Natural killer cell (primary cell): Measurements from ENCODE around the gene LSM3. TPM values are rescaled to one million over a fixed set of nuclear protein-coding genes. Genes with fewer than 3 reads are reported as not detected.
A peak's percentile ranks its signal among the peaks of the same experiment; 100 is the strongest.

Experiments used
- ATAC-seq, 3 donors: fragments of 150-1000 bp in 2 of 3; fragments of 200-7000 bp in 1 of 3; cut with Tn5 transposase; 1 replicate in 1 of 3; 2 replicates in 2 of 3; pipeline ENCODE4 v1.10.0; 2021; ENCODE audit warnings: mild to moderate bottlenecking in 2 of 3, moderate library complexity in 2 of 3
- DNase-seq, 2 donors: peaks; one replicate each; pipeline versions ENCODE4 v3.0.0 to v3.0.0-alpha.2; 2013 to 2021; ENCODE audit warnings: mixed read lengths in 1 of 2
- H3K27ac ChIP-seq: one replicate; pipeline ENCODE4 v1.5.1; 2013; ENCODE audit warnings: mild to moderate bottlenecking, low read length
- H3K27me3 ChIP-seq: one replicate; pipeline ENCODE4 v1.6.1; 2013; ENCODE audit warnings: low read length; ENCODE audit not compliant: control insufficient read depth, insufficient read depth
- H3K36me3 ChIP-seq: one replicate; pipeline ENCODE4 v1.6.1; 2013; ENCODE audit warnings: low read length; ENCODE audit not compliant: control insufficient read depth, insufficient read depth
- H3K4me1 ChIP-seq: one replicate; pipeline ENCODE4 v1.6.1; 2013; ENCODE audit warnings: low read length; ENCODE audit not compliant: control insufficient read depth, insufficient read depth
- H3K4me3 ChIP-seq: one replicate; pipeline ENCODE4 v1.5.1; 2013; ENCODE audit warnings: low read length
- H3K9me3 ChIP-seq: one replicate; pipeline ENCODE4 v1.6.1; 2013; ENCODE audit warnings: low read length; ENCODE audit not compliant: control insufficient read depth, insufficient read depth
- H3K27ac Mint-ChIP-seq, 2 donors: one replicate each; pipeline ENCODE4 v1.8.0; 2022; ENCODE audit warnings: mild to moderate bottlenecking in 2 of 2, mixed read lengths in 2 of 2, moderate library complexity in 1 of 2
- H3K27me3 Mint-ChIP-seq, 2 donors: one replicate each; pipeline ENCODE4 v1.8.0; 2022; ENCODE audit warnings: low read depth in 2 of 2, mixed read lengths in 2 of 2
- H3K36me3 Mint-ChIP-seq: one replicate; pipeline ENCODE4 v1.8.0; 2022; ENCODE audit warnings: mixed read lengths
- H3K4me1 Mint-ChIP-seq, 2 donors: one replicate each; pipeline ENCODE4 v1.8.0; 2022; ENCODE audit warnings: mixed read lengths in 2 of 2
- H3K4me3 Mint-ChIP-seq: one replicate; pipeline ENCODE4 v1.8.0; 2022; ENCODE audit warnings: mild to moderate bottlenecking, moderate library complexity, mixed read lengths
- H3K9me3 Mint-ChIP-seq, 2 donors: one replicate each; pipeline ENCODE4 v1.8.0; 2022; ENCODE audit warnings: mixed read lengths in 2 of 2
- WGBS: methylation state at CpG from one replicate; pipeline ENCODE4 v1.1.7; 2013; ENCODE audit warnings: missing lambda C conversion rate; ENCODE audit not compliant: insufficient coverage; 5-methylcytosine and 5-hydroxymethylcytosine counted together
- intact Hi-C: fragments of 100-400 bp; cut with micrococcal nuclease; formaldehyde crosslinking; loops from one replicate; pipeline ENCODE4 v1.14.2; 2022
- total RNA-seq, 4 donors: library from RNA; stranded (reverse); fragments of 120-200 nt in 1 of 4; gene quantifications; one replicate each; pipeline versions ENCODE4 v1.2.3 to v1.2.4, GENCODE V29; 2013 to 2022
- TF ChIP-seq, protein P1 (sequence below): fragments of 200-600 bp; IDR thresholded peaks from one replicate; pipeline ENCODE4 v1.8.0; 2022; ENCODE audit warnings: antibody characterized with exemption

Gene LSM3
- total RNA-seq, 3 donors from 2014 or later (not counting 1 experiment from before 2014, with no cell fraction given): 7.6 to 9.1 (median 8.9) TPM

DNA sequence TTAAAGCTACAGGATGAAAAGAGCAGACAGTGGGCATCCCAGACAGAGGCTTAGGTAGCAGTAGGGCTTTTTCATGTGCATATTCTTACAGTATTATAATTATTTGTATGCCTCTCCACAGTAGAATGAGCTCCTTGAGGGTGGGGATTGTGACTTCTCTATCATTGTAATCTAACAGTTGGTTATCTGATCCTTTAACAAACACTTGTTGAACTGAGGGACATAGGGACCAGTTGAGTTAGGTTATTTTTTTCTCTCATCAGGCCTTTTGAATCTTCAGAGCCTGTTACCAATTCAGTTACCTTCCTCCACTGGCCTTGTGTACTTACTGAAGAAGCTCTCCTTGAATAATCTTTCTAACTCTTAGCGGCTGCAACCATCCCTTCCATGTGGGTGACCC, 1.2 kb downstream of the LSM3 start:
- no peaks in the 10 kb centered on the region for H3K27me3 Mint-ChIP-seq
- TF ChIP-seq, protein P1, sequence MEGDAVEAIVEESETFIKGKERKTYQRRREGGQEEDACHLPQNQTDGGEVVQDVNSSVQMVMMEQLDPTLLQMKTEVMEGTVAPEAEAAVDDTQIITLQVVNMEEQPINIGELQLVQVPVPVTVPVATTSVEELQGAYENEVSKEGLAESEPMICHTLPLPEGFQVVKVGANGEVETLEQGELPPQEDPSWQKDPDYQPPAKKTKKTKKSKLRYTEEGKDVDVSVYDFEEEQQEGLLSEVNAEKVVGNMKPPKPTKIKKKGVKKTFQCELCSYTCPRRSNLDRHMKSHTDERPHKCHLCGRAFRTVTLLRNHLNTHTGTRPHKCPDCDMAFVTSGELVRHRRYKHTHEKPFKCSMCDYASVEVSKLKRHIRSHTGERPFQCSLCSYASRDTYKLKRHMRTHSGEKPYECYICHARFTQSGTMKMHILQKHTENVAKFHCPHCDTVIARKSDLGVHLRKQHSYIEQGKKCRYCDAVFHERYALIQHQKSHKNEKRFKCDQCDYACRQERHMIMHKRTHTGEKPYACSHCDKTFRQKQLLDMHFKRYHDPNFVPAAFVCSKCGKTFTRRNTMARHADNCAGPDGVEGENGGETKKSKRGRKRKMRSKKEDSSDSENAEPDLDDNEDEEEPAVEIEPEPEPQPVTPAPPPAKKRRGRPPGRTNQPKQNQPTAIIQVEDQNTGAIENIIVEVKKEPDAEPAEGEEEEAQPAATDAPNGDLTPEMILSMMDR: no peak
- Histone ChIP-seq H3K4me3 (no peak overlapping the region), H3K36me3 (peaks cover 25% of the 10 kb centered on the region), H3K9me3 (no peaks in the 10 kb centered on the region), H3K27ac (no peak overlapping the region), H3K27me3 (no peaks in the 10 kb centered on the region), H3K4me1 (peaks cover 29% of the 10 kb centered on the region)
- peaks cover 9% of the 10 kb centered on the region for H3K36me3 Mint-ChIP-seq
- peak overlapping the region; percentile 100 for H3K4me3 Mint-ChIP-seq
- ATAC-seq (no peak), DNase-seq (no peak)
- no peaks in the 10 kb centered on the region for H3K9me3 Mint-ChIP-seq
- peak overlapping the region; percentile 99 to 100 for H3K27ac Mint-ChIP-seq
- intact Hi-C loops: loop anchor here (2.0 kb wide), 2 partner anchors 253 to 283 kb away; no protein-coding TSS in a partner anchor
- H3K4me1 Mint-ChIP-seq: peaks cover 54 to 59% of the 10 kb centered on the region in 2 donors
- 100% methylated on average over 1 of the region's 1 CpG for WGBS

DNA sequence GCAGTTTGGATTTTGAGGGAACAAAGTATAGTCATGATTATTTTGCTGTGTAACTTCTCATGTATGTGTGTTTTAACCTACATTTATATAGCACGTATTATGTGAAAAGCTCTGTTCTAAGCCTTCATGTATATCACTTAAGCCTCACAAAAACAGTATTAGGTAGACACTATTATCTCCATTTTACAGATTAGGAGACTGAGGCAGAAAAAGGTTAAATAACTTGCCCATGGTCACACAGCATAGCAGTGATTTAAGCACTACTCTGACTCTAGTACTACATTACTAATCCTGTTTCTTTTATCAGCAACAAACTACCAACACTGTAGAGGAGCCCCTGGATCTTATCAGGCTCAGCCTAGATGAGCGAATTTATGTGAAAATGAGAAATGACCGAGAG, 2.6 kb downstream of the LSM3 start:
- peaks cover 33% of the 10 kb centered on the region for H3K36me3 ChIP-seq
- H3K27me3 ChIP-seq: no peaks in the 10 kb centered on the region
- peaks cover 9% of the 10 kb centered on the region for H3K36me3 Mint-ChIP-seq
- no peaks in the 10 kb centered on the region for H3K27me3 Mint-ChIP-seq
- ATAC-seq (no peak), DNase-seq (no peak)
- H3K4me1 ChIP-seq: peaks cover 17% of the 10 kb centered on the region
- H3K4me1 Mint-ChIP-seq: peaks cover 40 to 44% of the 10 kb centered on the region in 2 donors
- H3K9me3 ChIP-seq: no peaks in the 10 kb centered on the region
- no peaks in the 10 kb centered on the region for H3K9me3 Mint-ChIP-seq
- H3K4me3 ChIP-seq: no peak overlapping the region
- H3K27ac ChIP-seq: no peak overlapping the region
- peak overlapping the region; percentile 28 for H3K4me3 Mint-ChIP-seq
- intact Hi-C loops: no loop called here
- TF ChIP-seq, protein P1: no peak
- peak overlapping the region in 1 of 2 donors; percentile 56 for H3K27ac Mint-ChIP-seq
- no CpG with 5 or more reads among the region's 3 CpGs for WGBS

DNA sequence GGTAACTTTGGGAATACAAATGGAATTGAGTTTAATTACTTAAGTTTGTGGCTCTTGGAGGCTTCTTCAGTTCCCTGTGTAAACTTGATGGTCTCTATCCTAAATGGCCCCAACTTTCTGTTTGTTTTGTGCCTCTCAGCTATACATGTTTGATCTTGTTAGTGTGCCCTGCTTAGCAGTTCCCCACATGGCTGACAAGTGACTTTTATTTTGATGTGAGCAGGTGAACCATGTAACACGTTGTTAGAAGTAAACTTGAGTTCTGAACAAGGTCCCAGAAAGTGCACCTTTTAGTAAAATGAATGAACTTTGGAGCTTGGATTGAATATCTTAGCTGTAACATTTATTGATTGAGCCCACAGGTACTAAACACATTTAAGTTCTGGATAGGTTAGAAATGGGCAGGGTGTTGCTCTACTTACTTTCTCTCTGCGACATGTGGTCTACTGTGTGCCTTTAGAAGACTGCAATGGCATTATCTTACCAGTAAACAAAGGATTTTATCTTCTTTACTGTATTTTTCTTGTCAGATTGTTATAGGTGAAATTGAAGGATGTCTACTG, 4.5 kb downstream of the LSM3 start:
- WGBS: 74% methylated on average over 2 of the region's 2 CpGs
- Mint-ChIP-seq H3K4me1 (peaks cover 24 to 32% of the 10 kb centered on the region in 2 donors), H3K27ac (peak overlapping the region; percentile 9 to 31), H3K4me3 (no peak overlapping the region), H3K36me3 (peaks cover 9% of the 10 kb centered on the region), H3K9me3 (no peaks in the 10 kb centered on the region), H3K27me3 (no peaks in the 10 kb centered on the region)
- no peaks in the 10 kb centered on the region for H3K9me3 ChIP-seq
- H3K36me3 ChIP-seq: peaks cover 46% of the 10 kb centered on the region
- no peaks in the 10 kb centered on the region for H3K27me3 ChIP-seq
- H3K27ac ChIP-seq: no peak overlapping the region
- H3K4me3 ChIP-seq: no peak overlapping the region
- TF ChIP-seq, protein P1: no peak
- DNase-seq (no peak), ATAC-seq (no peak)
- intact Hi-C loops: no loop called here
- peaks cover 3% of the 10 kb centered on the region for H3K4me1 ChIP-seq
